A549 treated with AZD2906 at 1 μM for 4 hours (cell line): Measurements from ENCODE around the gene MKX. TPM values are rescaled to one million over a fixed set of nuclear protein-coding genes. Genes with fewer than 3 reads are reported as not detected.

ENCODE experiments used
- total RNA-seq: library from RNA; stranded (reverse); fragments of 200-300 nt; extraction: Qiagen RNA extraction; gene quantifications from 5 replicates; pipeline ENCODE4 v1.2.3, GENCODE V29; 2022

The MKX gene, protein sequence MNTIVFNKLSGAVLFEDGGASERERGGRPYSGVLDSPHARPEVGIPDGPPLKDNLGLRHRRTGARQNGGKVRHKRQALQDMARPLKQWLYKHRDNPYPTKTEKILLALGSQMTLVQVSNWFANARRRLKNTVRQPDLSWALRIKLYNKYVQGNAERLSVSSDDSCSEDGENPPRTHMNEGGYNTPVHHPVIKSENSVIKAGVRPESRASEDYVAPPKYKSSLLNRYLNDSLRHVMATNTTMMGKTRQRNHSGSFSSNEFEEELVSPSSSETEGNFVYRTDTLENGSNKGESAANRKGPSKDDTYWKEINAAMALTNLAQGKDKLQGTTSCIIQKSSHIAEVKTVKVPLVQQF
- total RNA-seq: not detected in 5 replicates

DNA sequence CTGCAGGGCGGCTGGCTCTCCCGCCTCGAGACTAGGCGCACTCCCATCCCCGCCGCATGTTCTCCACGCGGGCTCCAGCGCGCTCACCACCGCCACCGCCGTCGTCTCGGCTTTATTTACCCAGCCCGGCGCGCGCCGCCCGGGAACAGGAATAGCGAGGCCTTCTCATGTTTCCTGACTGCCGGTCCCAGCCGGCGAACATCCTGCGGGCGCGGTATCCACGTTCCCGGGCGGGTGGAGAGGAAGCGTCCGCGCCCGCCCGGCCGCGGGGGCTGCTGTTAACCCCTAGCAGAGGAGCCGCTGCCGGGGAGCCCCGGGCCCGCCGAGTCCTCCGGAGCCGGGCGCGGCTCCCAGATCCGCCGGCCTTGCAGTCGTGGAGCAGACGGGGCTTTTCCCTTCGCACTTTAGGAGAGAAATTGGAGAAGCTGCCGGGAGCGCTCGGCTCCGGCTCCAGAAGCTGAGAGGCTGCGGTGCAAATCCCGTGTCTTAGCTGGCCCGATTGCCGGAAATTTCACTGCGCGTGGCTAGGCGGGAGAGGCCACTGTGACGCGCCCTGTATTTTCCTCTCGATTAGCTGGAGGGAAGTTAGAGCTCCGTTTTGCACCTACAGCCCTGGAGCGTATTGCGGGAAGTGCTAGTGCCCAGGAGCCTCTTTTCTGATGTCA lies at the start of gene MKX:
TSS of gene MKX (minus strand) at position 88 of the 665 bp plus-strand sequence. CDS start 2,404 bp downstream, outside the sequence.

Other genes with a start within 250 kb of the MKX start
- 70.6 to 87.1 TPM (median 80.7 TPM) in 5 replicates for gene RAB18, start 241.5 kb downstream of the MKX start, total RNA-seq